Measurements from ENCODE around the gene IQSEC3.

Gene IQSEC3

DNA sequence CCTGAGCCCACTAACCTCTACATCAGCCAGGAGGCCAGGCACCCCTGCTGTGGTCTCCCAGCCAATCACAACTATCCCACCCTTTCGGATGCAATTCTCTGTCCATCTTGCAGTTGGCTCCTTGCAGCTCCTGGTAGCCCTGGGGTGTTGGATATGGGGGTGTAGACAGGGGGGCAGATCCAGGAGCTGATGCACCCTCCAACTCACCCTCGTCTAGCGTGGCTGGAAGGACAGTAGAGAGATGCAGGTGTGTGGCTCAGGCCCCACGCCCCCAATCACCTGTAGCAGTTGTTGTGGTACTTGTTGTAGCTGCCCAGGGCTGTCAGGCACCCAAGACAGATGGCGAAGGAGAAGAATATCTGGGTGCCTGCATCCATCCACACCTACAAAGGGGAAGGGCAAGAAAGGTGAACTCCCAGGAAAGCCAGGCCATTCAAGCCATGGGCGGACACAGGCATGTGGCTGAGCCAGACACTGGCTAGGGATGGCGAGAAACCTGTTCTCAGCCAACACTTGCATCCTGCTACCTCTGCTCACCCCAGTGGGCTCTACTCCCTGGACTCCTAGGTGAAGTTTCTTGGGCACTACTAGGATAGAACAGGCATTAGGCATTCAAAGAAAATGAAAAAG, 160.8 kb downstream of the IQSEC3 start:
- TF ChIP-seq EZH2 (optimal IDR thresholded peaks at IDR 0.05; ENCODE audit: low read depth, low read length) (no peak), EZH2phosphoT487 (IDR thresholded peaks at IDR 0.05; ENCODE audit: low read length) (no peak)
- TF ChIP-seq, protein P1, sequence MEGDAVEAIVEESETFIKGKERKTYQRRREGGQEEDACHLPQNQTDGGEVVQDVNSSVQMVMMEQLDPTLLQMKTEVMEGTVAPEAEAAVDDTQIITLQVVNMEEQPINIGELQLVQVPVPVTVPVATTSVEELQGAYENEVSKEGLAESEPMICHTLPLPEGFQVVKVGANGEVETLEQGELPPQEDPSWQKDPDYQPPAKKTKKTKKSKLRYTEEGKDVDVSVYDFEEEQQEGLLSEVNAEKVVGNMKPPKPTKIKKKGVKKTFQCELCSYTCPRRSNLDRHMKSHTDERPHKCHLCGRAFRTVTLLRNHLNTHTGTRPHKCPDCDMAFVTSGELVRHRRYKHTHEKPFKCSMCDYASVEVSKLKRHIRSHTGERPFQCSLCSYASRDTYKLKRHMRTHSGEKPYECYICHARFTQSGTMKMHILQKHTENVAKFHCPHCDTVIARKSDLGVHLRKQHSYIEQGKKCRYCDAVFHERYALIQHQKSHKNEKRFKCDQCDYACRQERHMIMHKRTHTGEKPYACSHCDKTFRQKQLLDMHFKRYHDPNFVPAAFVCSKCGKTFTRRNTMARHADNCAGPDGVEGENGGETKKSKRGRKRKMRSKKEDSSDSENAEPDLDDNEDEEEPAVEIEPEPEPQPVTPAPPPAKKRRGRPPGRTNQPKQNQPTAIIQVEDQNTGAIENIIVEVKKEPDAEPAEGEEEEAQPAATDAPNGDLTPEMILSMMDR (IDR thresholded peaks at IDR 0.05; ENCODE audit: low read length), result no peak
- Histone ChIP-seq H3K27me3 (replicated peaks; ENCODE audit: insufficient read depth, low read length) (peaks cover 93% of the 10 kb centered on the region), H3K9me2 (replicated peaks; ENCODE audit: insufficient read depth, low read length) (no peaks in the 10 kb centered on the region), H3K4me2 (ENCODE audit: low read depth, low read length) (no peak overlapping the region), H3K4me3 (ENCODE audit: low read length) (no peak overlapping the region), H3F3A (ENCODE audit: insufficient read depth, low read length) (no peaks in the 10 kb centered on the region), H3K9me3 (replicated peaks; ENCODE audit: insufficient read depth, low read length) (no peaks in the 10 kb centered on the region), H4K20me1 (ENCODE audit: insufficient read depth, low read length) (no peaks in the 10 kb centered on the region), H3K79me2 (ENCODE audit: low read length) (no peaks in the 10 kb centered on the region), H3K9ac (ENCODE audit: low read length) (no peak overlapping the region), H3K27ac (ENCODE audit: low read length) (no peak overlapping the region), H2AFZ (ENCODE audit: low read length) (no peak overlapping the region), H3K4me1 (ENCODE audit: low read length) (no peaks in the 10 kb centered on the region), H3K36me3 (replicated peaks; ENCODE audit: insufficient read depth, low read length) (no peaks in the 10 kb centered on the region)
- no peak for DNase-seq
